Measurements from ENCODE around the gene MKRN1.

MKRN1 gene

GRCh38 chr7:140478246-140479061 is 851 bp downstream of the MKRN1 start:
- peak overlapping the region; percentile 49 for H3K27ac ChIP-seq
- TF ChIP-seq CTCF (IDR thresholded peaks at IDR 0.05; ENCODE audit: low read depth, low read length, missing control alignments): no peak
- peak; percentile 22 for DNase-seq
- peak overlapping the region; percentile 81 for H3K4me3 ChIP-seq (ENCODE audit: low read depth, low read length)
- in situ Hi-C loops (cut with HindIII; ENCODE audit: low pct_ligation_motif_present, low sequenced_read_pairs): no loop called here
- no peaks in the 10 kb centered on the region for H3K27me3 ChIP-seq (replicated peaks)
- no peaks in the 10 kb centered on the region for H3K36me3 ChIP-seq (replicated peaks)

- in situ Hi-C loops (cut with HindIII; ENCODE audit: low pct_ligation_motif_present, low sequenced_read_pairs): no loop called here
- no peaks in the 10 kb centered on the region for H3K27me3 ChIP-seq (replicated peaks)
- no peak overlapping the region for H3K4me3 ChIP-seq (ENCODE audit: low read depth, low read length)
- no peak overlapping the region for H3K27ac ChIP-seq
- no peak for TF ChIP-seq CTCF (IDR thresholded peaks at IDR 0.05; ENCODE audit: low read depth, low read length, missing control alignments)
- no peak for DNase-seq
- H3K36me3 ChIP-seq (replicated peaks): no peaks in the 10 kb centered on the region
Measured at GRCh38 chr7:140476698-140477261, 2.5 kb downstream of the MKRN1 start.

DNA sequence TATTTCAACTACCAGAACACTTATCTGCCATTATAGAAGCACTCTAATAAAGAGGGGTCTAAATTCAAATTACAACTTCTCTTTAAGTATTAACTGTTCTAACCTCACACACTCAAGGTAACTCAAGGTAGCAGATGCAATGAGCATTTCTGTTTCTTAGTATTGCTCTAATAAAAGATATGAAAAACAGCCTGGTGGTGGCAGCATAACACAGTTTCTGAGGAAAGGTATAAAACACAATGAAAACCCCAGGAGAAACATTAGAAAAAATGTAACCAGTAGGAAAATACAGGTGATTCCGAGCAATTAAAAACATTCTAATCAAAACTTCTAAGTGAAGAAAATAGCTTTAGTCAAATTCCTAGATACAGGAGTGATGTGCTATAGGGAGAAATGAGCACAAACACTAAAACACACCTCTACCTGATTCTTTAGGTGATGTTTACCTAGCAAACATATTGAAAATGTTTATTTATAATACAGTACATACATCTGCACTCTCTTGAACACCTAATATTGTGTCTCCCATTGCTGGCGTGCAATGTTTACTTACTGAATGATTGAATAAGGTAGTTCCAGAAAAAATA is 3.5 kb downstream of the MKRN1 start:
- no peaks in the 10 kb centered on the region for H3K36me3 ChIP-seq (replicated peaks)
- TF ChIP-seq CTCF (IDR thresholded peaks at IDR 0.05; ENCODE audit: low read depth, low read length, missing control alignments): peak; percentile 33
- DNase-seq: peak; percentile 38

DNA sequence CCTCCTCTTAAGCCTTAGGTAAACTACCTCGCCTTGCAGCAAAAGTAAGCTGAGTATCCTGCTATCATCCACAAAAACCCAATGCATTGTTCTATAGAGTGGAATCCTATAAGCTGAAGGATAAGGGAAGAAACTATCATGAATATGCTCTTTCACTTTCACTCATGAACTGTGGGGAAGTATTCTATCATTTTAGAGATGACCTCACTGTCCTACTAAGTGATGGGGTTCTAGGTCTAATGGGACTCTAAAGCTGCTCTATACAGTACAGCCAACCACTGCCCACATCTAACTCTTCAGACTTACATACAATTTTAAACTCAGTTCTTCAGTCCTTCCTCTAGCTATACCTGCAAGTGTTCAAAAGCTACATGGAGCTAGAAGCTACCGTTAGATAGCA is 16.2 kb downstream of the MKRN1 start:
- H3K36me3 ChIP-seq (replicated peaks): peaks cover 26% of the 10 kb centered on the region
- no peak overlapping the region for H3K27ac ChIP-seq
- no peak for DNase-seq
- no peak for TF ChIP-seq CTCF (IDR thresholded peaks at IDR 0.05; ENCODE audit: low read depth, low read length, missing control alignments)
- in situ Hi-C loops (cut with HindIII; ENCODE audit: low pct_ligation_motif_present, low sequenced_read_pairs): no loop called here
- no peak overlapping the region for H3K4me3 ChIP-seq (ENCODE audit: low read depth, low read length)
- H3K27me3 ChIP-seq (replicated peaks): no peaks in the 10 kb centered on the region

More for the DNA sequence above, 3.5 kb downstream of the MKRN1 start:
- Histone ChIP-seq H3K27ac (no peak overlapping the region), H3K27me3 (replicated peaks) (no peaks in the 10 kb centered on the region), H3K4me3 (ENCODE audit: low read depth, low read length) (no peak overlapping the region)
- in situ Hi-C loops (cut with HindIII; ENCODE audit: low pct_ligation_motif_present, low sequenced_read_pairs): no loop called here

- Histone ChIP-seq H3K27ac (no peak overlapping the region), H3K36me3 (replicated peaks) (peaks cover 43% of the 10 kb centered on the region), H3K4me3 (ENCODE audit: low read depth, low read length) (no peak overlapping the region), H3K27me3 (replicated peaks) (no peaks in the 10 kb centered on the region)
- DNase-seq: no peak
- TF ChIP-seq CTCF (IDR thresholded peaks at IDR 0.05; ENCODE audit: low read depth, low read length, missing control alignments): no peak
- in situ Hi-C loops (cut with HindIII; ENCODE audit: low pct_ligation_motif_present, low sequenced_read_pairs): no loop called here
Measured at GRCh38 chr7:140458916-140459315, 20.4 kb downstream of the MKRN1 start.
